ENCODE measurements around the gene PLCB4.

The PLCB4 gene

DNA sequence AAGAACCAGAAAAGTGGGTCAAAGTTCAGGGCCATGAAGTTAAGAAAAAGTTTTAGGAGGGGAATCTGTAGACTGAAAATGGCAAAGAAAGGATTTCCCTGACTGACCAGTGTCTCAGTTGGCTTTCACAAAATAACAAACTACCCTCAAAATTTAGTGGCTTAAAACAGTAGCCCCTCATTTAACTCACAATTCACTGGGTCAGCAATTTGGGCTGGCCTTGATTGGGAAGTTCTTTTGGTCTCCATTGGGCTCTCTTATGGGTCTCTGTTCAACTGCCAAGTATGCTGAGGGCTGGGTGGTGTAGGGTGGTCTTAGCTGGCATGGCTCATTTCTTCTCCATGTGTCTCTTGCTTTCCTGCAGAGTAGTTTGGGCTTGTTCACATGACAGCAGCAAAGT is 161.5 kb downstream of the PLCB4 start:
- Histone ChIP-seq H2BK5ac (ENCODE audit: low read depth, low read length, poor library complexity) (no peak overlapping the region), H3K4me3 (ENCODE audit: low read depth, low read length) (no peak overlapping the region), H3K9me3 (ENCODE audit: insufficient read depth, low read depth, low read length) (no peaks in the 10 kb centered on the region), H4K12ac (ENCODE audit: low read depth, low read length) (no peak overlapping the region), H3K4ac (ENCODE audit: low read depth, low read length) (no peak overlapping the region), H2BK12ac (ENCODE audit: low read length) (no peak overlapping the region), H3K4me1 (ENCODE audit: control insufficient read depth in 1 of 2, insufficient read depth in 2 of 2, low read length in 2 of 2) (peaks cover 0 to 3% of the 10 kb centered on the region in 2 experiments), H2AFZ (ENCODE audit: insufficient read depth, low read length, poor library complexity) (no peak overlapping the region), H3K23ac (ENCODE audit: low read length) (no peak overlapping the region), H3K4me2 (ENCODE audit: low read length) (no peak overlapping the region), H2AK5ac (ENCODE audit: low read length) (no peak overlapping the region), H4K91ac (ENCODE audit: low read depth, low read length) (no peak overlapping the region), H3K27me3 (ENCODE audit: insufficient read depth, low read length) (no peaks in the 10 kb centered on the region), H2BK120ac (ENCODE audit: insufficient read depth, low read length, poor library complexity) (no peak overlapping the region), H4K8ac (ENCODE audit: low read depth, low read length) (no peak overlapping the region), H3K27ac (ENCODE audit: low read depth, low read length) (no peak overlapping the region), H3K36me3 (ENCODE audit: control insufficient read depth in 1 of 2, insufficient read depth in 2 of 2, low read length in 2 of 2) (no peaks in the 10 kb centered on the region), H3K9ac (ENCODE audit: low read length) (no peak overlapping the region), H3K79me1 (ENCODE audit: low read length) (no peaks in the 10 kb centered on the region), H3K79me2 (ENCODE audit: control insufficient read depth, insufficient read depth, low read length, poor library complexity) (no peaks in the 10 kb centered on the region), H3K18ac (ENCODE audit: low read length) (no peak overlapping the region), H3K14ac (ENCODE audit: low read length) (no peak overlapping the region)
- DNase-seq = no peak

DNA sequence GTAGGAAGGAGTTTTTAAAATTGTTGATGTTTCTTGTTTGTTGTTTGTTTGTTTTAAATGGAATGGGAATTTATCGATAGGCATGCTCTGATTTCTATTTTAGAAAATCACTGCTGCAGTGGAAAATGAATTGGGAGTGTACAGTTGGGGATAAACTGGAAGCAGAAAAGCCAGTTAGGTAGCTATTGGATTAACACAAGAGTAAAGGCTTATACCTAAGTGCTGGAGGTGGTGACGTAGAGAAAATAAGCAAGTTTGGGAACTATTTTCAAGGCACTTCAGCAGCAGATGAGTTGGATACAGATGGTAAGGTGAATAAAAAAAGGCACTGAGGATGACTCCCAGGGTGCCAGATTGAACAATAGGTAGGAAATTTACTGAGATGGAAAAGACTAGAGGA is 164.9 kb downstream of the PLCB4 start:
- no peak overlapping the region for H2BK12ac ChIP-seq (ENCODE audit: low read length)
- no peak overlapping the region for H3K9ac ChIP-seq (ENCODE audit: low read length)
- H4K12ac ChIP-seq (ENCODE audit: low read depth, low read length) = no peak overlapping the region
- H3K79me2 ChIP-seq (ENCODE audit: control insufficient read depth, insufficient read depth, low read length, poor library complexity) = no peaks in the 10 kb centered on the region
- H3K27me3 ChIP-seq (ENCODE audit: insufficient read depth, low read length) = no peaks in the 10 kb centered on the region
- H2AFZ ChIP-seq (ENCODE audit: insufficient read depth, low read length, poor library complexity) = no peak overlapping the region
- DNase-seq = no peak
- no peak overlapping the region for H3K4me2 ChIP-seq (ENCODE audit: low read length)
- H3K4ac ChIP-seq (ENCODE audit: low read depth, low read length) = no peak overlapping the region
- no peak overlapping the region for H2BK5ac ChIP-seq (ENCODE audit: low read depth, low read length, poor library complexity)
- 100% methylated on average over 1 of the region's 2 CpGs for WGBS (ENCODE audit: extremely low coverage, insufficient coverage, insufficient read length)
- H3K4me1 ChIP-seq (ENCODE audit: control insufficient read depth in 1 of 2, insufficient read depth in 2 of 2, low read length in 2 of 2) = peaks cover 0 to 3% of the 10 kb centered on the region in 2 experiments
- peaks cover 1% of the 10 kb centered on the region for H3K9me3 ChIP-seq (ENCODE audit: insufficient read depth, low read depth, low read length)
- H4K8ac ChIP-seq (ENCODE audit: low read depth, low read length) = no peak overlapping the region
- H3K23ac ChIP-seq (ENCODE audit: low read length) = no peak overlapping the region
- no peaks in the 10 kb centered on the region for H3K79me1 ChIP-seq (ENCODE audit: low read length)
- H3K36me3 ChIP-seq (ENCODE audit: control insufficient read depth in 1 of 2, insufficient read depth in 2 of 2, low read length in 2 of 2) = no peaks in the 10 kb centered on the region
- H3K27ac ChIP-seq (ENCODE audit: low read depth, low read length) = no peak overlapping the region
- H3K18ac ChIP-seq (ENCODE audit: low read length) = no peak overlapping the region
- no peak overlapping the region for H2BK120ac ChIP-seq (ENCODE audit: insufficient read depth, low read length, poor library complexity)
- H3K14ac ChIP-seq (ENCODE audit: low read length) = no peak overlapping the region
- H4K91ac ChIP-seq (ENCODE audit: low read depth, low read length) = no peak overlapping the region
- no peak overlapping the region for H3K4me3 ChIP-seq (ENCODE audit: low read depth, low read length)
- H2AK5ac ChIP-seq (ENCODE audit: low read length) = no peak overlapping the region

- H3K9ac ChIP-seq (ENCODE audit: low read length) = no peak overlapping the region
- H3K79me2 ChIP-seq (ENCODE audit: control insufficient read depth, insufficient read depth, low read length, poor library complexity) = no peaks in the 10 kb centered on the region
- no peaks in the 10 kb centered on the region for H3K36me3 ChIP-seq (ENCODE audit: control insufficient read depth in 1 of 2, insufficient read depth in 2 of 2, low read length in 2 of 2)
- H2BK5ac ChIP-seq (ENCODE audit: low read depth, low read length, poor library complexity) = no peak overlapping the region
- H2BK120ac ChIP-seq (ENCODE audit: insufficient read depth, low read length, poor library complexity) = no peak overlapping the region
- peaks cover 1% of the 10 kb centered on the region for H3K9me3 ChIP-seq (ENCODE audit: insufficient read depth, low read depth, low read length)
- no peak overlapping the region for H3K4ac ChIP-seq (ENCODE audit: low read depth, low read length)
- no peak overlapping the region for H3K4me2 ChIP-seq (ENCODE audit: low read length)
- no peak overlapping the region for H3K4me3 ChIP-seq (ENCODE audit: low read depth, low read length)
- peaks cover 0 to 3% of the 10 kb centered on the region in 2 experiments for H3K4me1 ChIP-seq (ENCODE audit: control insufficient read depth in 1 of 2, insufficient read depth in 2 of 2, low read length in 2 of 2)
- H3K27ac ChIP-seq (ENCODE audit: low read depth, low read length) = peak overlapping the region; percentile 66
- no peak overlapping the region for H3K18ac ChIP-seq (ENCODE audit: low read length)
- H3K27me3 ChIP-seq (ENCODE audit: insufficient read depth, low read length) = no peaks in the 10 kb centered on the region
- no peak overlapping the region for H4K8ac ChIP-seq (ENCODE audit: low read depth, low read length)
- H4K12ac ChIP-seq (ENCODE audit: low read depth, low read length) = no peak overlapping the region
- no peak overlapping the region for H4K91ac ChIP-seq (ENCODE audit: low read depth, low read length)
- DNase-seq = no peak
- H2BK12ac ChIP-seq (ENCODE audit: low read length) = no peak overlapping the region
- no peak overlapping the region for H3K14ac ChIP-seq (ENCODE audit: low read length)
- no peak overlapping the region for H2AFZ ChIP-seq (ENCODE audit: insufficient read depth, low read length, poor library complexity)
- H3K23ac ChIP-seq (ENCODE audit: low read length) = no peak overlapping the region
- WGBS (ENCODE audit: extremely low coverage, insufficient coverage, insufficient read length) = no CpG with 5 or more reads among the region's 4 CpGs
- H3K79me1 ChIP-seq (ENCODE audit: low read length) = no peaks in the 10 kb centered on the region
- no peak overlapping the region for H2AK5ac ChIP-seq (ENCODE audit: low read length)
Observed at GRCh38 chr20:9235518-9235917, 166.6 kb downstream of the PLCB4 start.

- H3K9ac ChIP-seq (ENCODE audit: low read length) = no peak overlapping the region
- no CpG with 5 or more reads among the region's 4 CpGs for WGBS (ENCODE audit: extremely low coverage, insufficient coverage, insufficient read length)
Observed at GRCh38 chr20:9236458-9236857, 167.6 kb downstream of the PLCB4 start.

More at GRCh38 chr20:9236458-9236857, 167.6 kb downstream of the PLCB4 start:
- no peak overlapping the region for H2BK120ac ChIP-seq (ENCODE audit: insufficient read depth, low read length, poor library complexity)
- no peak overlapping the region for H3K14ac ChIP-seq (ENCODE audit: low read length)
- H3K79me1 ChIP-seq (ENCODE audit: low read length) = no peaks in the 10 kb centered on the region
- no peak for DNase-seq
- no peak overlapping the region for H2BK12ac ChIP-seq (ENCODE audit: low read length)
- no peaks in the 10 kb centered on the region for H3K79me2 ChIP-seq (ENCODE audit: control insufficient read depth, insufficient read depth, low read length, poor library complexity)
- H3K9me3 ChIP-seq (ENCODE audit: insufficient read depth, low read depth, low read length) = peaks cover 1% of the 10 kb centered on the region
- H3K18ac ChIP-seq (ENCODE audit: low read length) = no peak overlapping the region
- no peaks in the 10 kb centered on the region for H3K27me3 ChIP-seq (ENCODE audit: insufficient read depth, low read length)
- no peak overlapping the region for H3K27ac ChIP-seq (ENCODE audit: low read depth, low read length)
- no peak overlapping the region for H2BK5ac ChIP-seq (ENCODE audit: low read depth, low read length, poor library complexity)
- peaks cover 0 to 3% of the 10 kb centered on the region in 2 experiments for H3K4me1 ChIP-seq (ENCODE audit: control insufficient read depth in 1 of 2, insufficient read depth in 2 of 2, low read length in 2 of 2)
- no peaks in the 10 kb centered on the region for H3K36me3 ChIP-seq (ENCODE audit: control insufficient read depth in 1 of 2, insufficient read depth in 2 of 2, low read length in 2 of 2)
- no peak overlapping the region for H3K4me3 ChIP-seq (ENCODE audit: low read depth, low read length)
- no peak overlapping the region for H3K4me2 ChIP-seq (ENCODE audit: low read length)
- no peak overlapping the region for H4K12ac ChIP-seq (ENCODE audit: low read depth, low read length)
- no peak overlapping the region for H2AK5ac ChIP-seq (ENCODE audit: low read length)
- H3K4ac ChIP-seq (ENCODE audit: low read depth, low read length) = no peak overlapping the region
- no peak overlapping the region for H2AFZ ChIP-seq (ENCODE audit: insufficient read depth, low read length, poor library complexity)
- no peak overlapping the region for H4K91ac ChIP-seq (ENCODE audit: low read depth, low read length)
- no peak overlapping the region for H3K23ac ChIP-seq (ENCODE audit: low read length)
- no peak overlapping the region for H4K8ac ChIP-seq (ENCODE audit: low read depth, low read length)
